PC-9 (cell line): Measurements from ENCODE around the gene DACT3. TPM values are rescaled to one million over a fixed set of nuclear protein-coding genes. Genes with fewer than 3 reads are reported as not detected.

Experiments
- Bru-seq: library from RNA; stranded (reverse); fragments of 400-500 nt; gene quantifications from one replicate; lab custom pipeline; 2021; lab: Mats Ljungman, UMichigan
- BruChase-seq, 2 experiments: library from RNA; stranded (reverse); fragments of 400-500 nt; gene quantifications; one replicate each; lab custom pipeline; 2021; lab: Mats Ljungman, UMichigan
- BruUV-seq: library from RNA; stranded (reverse); fragments of 400-500 nt; replicated peaks from 2 replicates; lab custom pipeline; 2021; lab: Mats Ljungman, UMichigan
- CTCF ChIA-PET: fragments of 300-600 bp; sonication (Branson Sonifier 250); formaldehyde crosslinking; loops from one replicate; lab custom pipeline; 2022; ENCODE audit warnings: antibody characterized with exemption; lab: Charles Lee
- POLR2A ChIA-PET: fragments of 300-600 bp; sonication (Branson Sonifier 250); formaldehyde crosslinking; loops from one replicate; lab custom pipeline; 2022; ENCODE audit warnings: antibody characterized with exemption; ENCODE audit not compliant: unreplicated experiment; lab: Charles Lee
- DNase-seq, 2 experiments: peaks; one replicate each; pipeline versions ENCODE4 v3.0.0 to v3.0.0-alpha.2; 2015 to 2022; ENCODE audit warnings: mixed read lengths in 1 of 2
- H2AFZ ChIP-seq: fragments of 200-600 bp; sonication (generic); 2 replicates; pipeline ENCODE4 v1.8.1; 2017; ENCODE audit warnings: antibody characterized with exemption
- H3F3A ChIP-seq: fragments of 200-600 bp; sonication (generic); 2 replicates; pipeline ENCODE4 v1.8.1; 2017; ENCODE audit warnings: antibody characterized with exemption, mild to moderate bottlenecking, low read depth; ENCODE audit not compliant: insufficient read depth
- H3K27ac ChIP-seq: fragments of 200-600 bp; sonication (generic); 2 replicates; pipeline ENCODE4 v1.6.1; 2016; ENCODE audit warnings: mixed run types
- H3K27me3 ChIP-seq: fragments of 200-600 bp; sonication (generic); 2 replicates; pipeline ENCODE4 v1.6.1; 2016; ENCODE audit warnings: low read depth, mixed run types; ENCODE audit not compliant: insufficient read depth
- H3K36me3 ChIP-seq: fragments of 200-600 bp; sonication (generic); 2 replicates; pipeline ENCODE4 v1.6.1; 2016; ENCODE audit warnings: low read depth, mixed run types
- H3K4me1 ChIP-seq: fragments of 200-600 bp; sonication (generic); replicated peaks from 2 replicates; pipeline ENCODE4 v1.6.1; 2016; ENCODE audit warnings: mixed run types; ENCODE audit not compliant: insufficient read depth
- H3K4me2 ChIP-seq: fragments of 200-600 bp; sonication (generic); 2 replicates; pipeline ENCODE4 v1.6.1; 2017; ENCODE audit warnings: mixed run types
- H3K4me3 ChIP-seq: fragments of 200-600 bp; sonication (generic); 2 replicates; pipeline ENCODE4 v1.6.1; 2016; ENCODE audit warnings: mixed run types
- H3K79me2 ChIP-seq: fragments of 200-600 bp; sonication (generic); 2 replicates; pipeline ENCODE4 v1.6.1; 2017; ENCODE audit warnings: low read depth, mixed run types
- H3K9me2 ChIP-seq: fragments of 200-600 bp; sonication (generic); 2 replicates; pipeline ENCODE4 v1.8.1; 2017; ENCODE audit warnings: mild to moderate bottlenecking; ENCODE audit not compliant: insufficient read depth
- H3K9me3 ChIP-seq: fragments of 200-600 bp; sonication (generic); 2 replicates; pipeline ENCODE4 v1.8.1; 2016; ENCODE audit warnings: low read depth; ENCODE audit not compliant: insufficient read depth
- H4K20me1 ChIP-seq: fragments of 200-600 bp; sonication (generic); 2 replicates; pipeline ENCODE4 v1.8.1; 2017; ENCODE audit not compliant: insufficient read depth
- CTCF ChIP-seq: fragments of 200-600 bp; sonication (generic); conservative IDR thresholded peaks from 2 replicates; pipeline ENCODE4 v1.6.1; 2017; ENCODE audit warnings: mixed run types, antibody characterized with exemption, mild to moderate bottlenecking, moderate library complexity
- EZH2 ChIP-seq: fragments of 200-600 bp; sonication (generic); IDR thresholded peaks from 2 replicates; pipeline ENCODE4 v1.8.0; 2017; ENCODE audit warnings: antibody characterized with exemption, low read depth
- intact Hi-C: fragments of 100-400 bp; cut with micrococcal nuclease; formaldehyde crosslinking; loops from one replicate; pipeline ENCODE4 v1.10.0; 2022; ENCODE audit not compliant: unreplicated experiment
- long read RNA-seq: library from polyadenylated mRNA; stranded (forward); transcript quantifications from one replicate; pipeline ENCODE4 v2.0.0, GENCODE V29; 2022
- total RNA-seq: library from RNA; stranded (reverse); gene quantifications from 2 replicates; pipeline ENCODE4 v1.2.3, GENCODE V29; 2021

Gene DACT3
- total RNA-seq: 0.13 TPM in 1 of 2 replicates, not detected in the other
- not detected for Bru-seq, nascent RNA
- percentile 9 among the genes with signal in this experiment for BruChase-seq, experiment 1, labeled RNA remaining after a 2-hour chase
- BruChase-seq, experiment 2, labeled RNA remaining after a 6-hour chase: percentile 16 among the genes with signal in this experiment
- long read RNA-seq: 0 reads

GRCh38 chr19:46661020-46661731 is at the start of gene DACT3:
DACT3 (minus strand) TSS chr19:46661182; CDS start chr19:46661064, 118 bp downstream.
- Histone ChIP-seq H2AFZ (peak within 1 kb of the TSS; percentile 66), H3K9me2 (no peaks in the 10 kb centered on the region), H3K36me3 (no peaks in the 10 kb centered on the region), H3K27me3 (peaks cover 31% of the 10 kb centered on the region), H3K27ac (no peak within 1 kb of the TSS), H3K4me3 (peak within 1 kb of the TSS; percentile 59), H3K4me2 (peak within 1 kb of the TSS; percentile 93), H4K20me1 (no peaks in the 10 kb centered on the region; the same call in 1 of the 2 replicates), H3K9me3 (no peaks in the 10 kb centered on the region), H3K4me1 (peaks cover 12% of the 10 kb centered on the region), H3K79me2 (no peaks in the 10 kb centered on the region), H3F3A (peaks cover 17% of the 10 kb centered on the region)
- BruUV-seq: no TSS peak
- intact Hi-C loops: loop anchor here (1.0 kb wide), 1 partner anchor 27 kb away; no protein-coding TSS in a partner anchor
- TF ChIP-seq EZH2 (no peak), CTCF (no peak)
- peak; percentile 99 to 100 for DNase-seq
- POLR2A ChIA-PET: interaction anchor here (0.6 to 0.8 kb wide), 4 partner anchors 55 to 1826 kb away, joined by 3 to 16 read pairs (median 3); no protein-coding TSS in a partner anchor
- CTCF ChIA-PET: interaction anchor here (0.6 to 2.0 kb wide), 12 partner anchors 30 to 595 kb away, joined by 3 to 32 read pairs (median 4); no protein-coding TSS in a partner anchor

GRCh38 chr19:46710687-46711086 is 49.7 kb upstream of the DACT3 start:
- TF ChIP-seq CTCF: no peak
- no peak for TF ChIP-seq EZH2
- H2AFZ ChIP-seq: no peak overlapping the region
- H3K79me2 ChIP-seq: peaks cover 34% of the 10 kb centered on the region
- H3K4me2 ChIP-seq: no peak overlapping the region
- intact Hi-C loops: no loop called here
- H3K27me3 ChIP-seq: no peaks in the 10 kb centered on the region
- peaks cover 17% of the 10 kb centered on the region for H3K4me1 ChIP-seq
- CTCF ChIA-PET: no interaction called here
- H3K27ac ChIP-seq: no peak overlapping the region
- H3K4me3 ChIP-seq: no peak overlapping the region
- peaks cover 8% of the 10 kb centered on the region; the same call in 1 of the 2 replicates for H4K20me1 ChIP-seq
- H3F3A ChIP-seq: peaks cover 24% of the 10 kb centered on the region; the same call in 1 of the 2 replicates
- POLR2A ChIA-PET: no interaction called here
- no peaks in the 10 kb centered on the region for H3K9me3 ChIP-seq
- peaks cover 12% of the 10 kb centered on the region; the same call in 1 of the 2 replicates for H3K36me3 ChIP-seq
- DNase-seq: no peak
- no TSS peak for BruUV-seq
- H3K9me2 ChIP-seq: no peaks in the 10 kb centered on the region

- Histone ChIP-seq H3K79me2 (no peaks in the 10 kb centered on the region), H3K27ac (no peak overlapping the region), H3K4me2 (no peak overlapping the region), H3K27me3 (no peaks in the 10 kb centered on the region), H3K9me2 (no peaks in the 10 kb centered on the region), H2AFZ (no peak overlapping the region), H3K36me3 (peaks cover 48% of the 10 kb centered on the region), H4K20me1 (peaks cover 9% of the 10 kb centered on the region; the same call in 1 of the 2 replicates), H3K4me1 (no peaks in the 10 kb centered on the region), H3F3A (peaks cover 14% of the 10 kb centered on the region; the same call in 1 of the 2 replicates), H3K4me3 (no peak overlapping the region), H3K9me3 (no peaks in the 10 kb centered on the region)
- peak; percentile 98 for TF ChIP-seq CTCF
- no peak for TF ChIP-seq EZH2
- intact Hi-C loops: loop anchor here (1.0 to 2.0 kb wide), 2 partner anchors 27 to 48 kb away; no protein-coding TSS in a partner anchor
- no TSS peak for BruUV-seq
- ChIA-PET CTCF (interaction anchor here (0.6 to 0.7 kb wide), 4 partner anchors 12 to 93 kb away, joined by 3 to 6 read pairs (median 5); no protein-coding TSS in a partner anchor), POLR2A (interaction anchor here (0.6 kb wide), 1 partner anchor 309 kb away, joined by 3 read pairs; no protein-coding TSS in a partner anchor)
- DNase-seq: peak; percentile 34 to 70
Measured at GRCh38 chr19:46704379-46705076, 43.5 kb upstream of the DACT3 start.
